ENCODE results near the gene TMEM151B. TPM values are rescaled to one million over a fixed set of nuclear protein-coding genes. Genes with fewer than 3 reads are reported as not detected.

Gene TMEM151B
- total and polyA plus RNA-seq, 9 of the 15 experiments (the other 6 are each of a cell fraction or from before 2014, with no cell fraction given) = not detected

- TF ChIP-seq, protein P1, sequence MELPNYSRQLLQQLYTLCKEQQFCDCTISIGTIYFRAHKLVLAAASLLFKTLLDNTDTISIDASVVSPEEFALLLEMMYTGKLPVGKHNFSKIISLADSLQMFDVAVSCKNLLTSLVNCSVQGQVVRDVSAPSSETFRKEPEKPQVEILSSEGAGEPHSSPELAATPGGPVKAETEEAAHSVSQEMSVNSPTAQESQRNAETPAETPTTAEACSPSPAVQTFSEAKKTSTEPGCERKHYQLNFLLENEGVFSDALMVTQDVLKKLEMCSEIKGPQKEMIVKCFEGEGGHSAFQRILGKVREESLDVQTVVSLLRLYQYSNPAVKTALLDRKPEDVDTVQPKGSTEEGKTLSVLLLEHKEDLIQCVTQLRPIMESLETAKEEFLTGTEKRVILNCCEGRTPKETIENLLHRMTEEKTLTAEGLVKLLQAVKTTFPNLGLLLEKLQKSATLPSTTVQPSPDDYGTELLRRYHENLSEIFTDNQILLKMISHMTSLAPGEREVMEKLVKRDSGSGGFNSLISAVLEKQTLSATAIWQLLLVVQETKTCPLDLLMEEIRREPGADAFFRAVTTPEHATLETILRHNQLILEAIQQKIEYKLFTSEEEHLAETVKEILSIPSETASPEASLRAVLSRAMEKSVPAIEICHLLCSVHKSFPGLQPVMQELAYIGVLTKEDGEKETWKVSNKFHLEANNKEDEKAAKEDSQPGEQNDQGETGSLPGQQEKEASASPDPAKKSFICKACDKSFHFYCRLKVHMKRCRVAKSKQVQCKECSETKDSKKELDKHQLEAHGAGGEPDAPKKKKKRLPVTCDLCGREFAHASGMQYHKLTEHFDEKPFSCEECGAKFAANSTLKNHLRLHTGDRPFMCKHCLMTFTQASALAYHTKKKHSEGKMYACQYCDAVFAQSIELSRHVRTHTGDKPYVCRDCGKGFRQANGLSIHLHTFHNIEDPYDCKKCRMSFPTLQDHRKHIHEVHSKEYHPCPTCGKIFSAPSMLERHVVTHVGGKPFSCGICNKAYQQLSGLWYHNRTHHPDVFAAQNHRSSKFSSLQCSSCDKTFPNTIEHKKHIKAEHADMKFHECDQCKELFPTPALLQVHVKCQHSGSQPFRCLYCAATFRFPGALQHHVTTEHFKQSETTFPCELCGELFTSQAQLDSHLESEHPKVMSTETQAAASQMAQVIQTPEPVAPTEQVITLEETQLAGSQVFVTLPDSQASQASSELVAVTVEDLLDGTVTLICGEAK (IDR thresholded peaks at IDR 0.05) = 0 out of 2 replicates have a peak, but pooled peaks have one; percentile 41
- TF ChIP-seq, protein P1 (CRISPR knock-in tag; IDR thresholded peaks at IDR 0.05) = no peak
- TF ChIP-seq ZNF76 (CRISPR knock-in tag; IDR thresholded peaks at IDR 0.05; ENCODE audit: borderline replicate concordance) (no peak), HDAC1 (IDR thresholded peaks at IDR 0.05) (peak in 1 of 2 experiments; percentile 38; a peak in 1 of 4 replicates), BRCA1 (IDR thresholded peaks at IDR 0.05) (no peak), BRCA1 (CRISPR knock-in tag; IDR thresholded peaks at IDR 0.05) (no peak), ESRRB (CRISPR knock-in tag; IDR thresholded peaks at IDR 0.05; ENCODE audit: borderline replicate concordance) (no peak), FOXK2 (conservative IDR thresholded peaks at IDR 0.05 in 1 of 2, IDR thresholded peaks at IDR 0.05 in 1 of 2; ENCODE audit: low read depth in 2 of 2) (peak in 1 of 2 experiments; percentile 54; a peak in 1 of 4 replicates), PTTG1 (tag; IDR thresholded peaks at IDR 0.05; ENCODE audit: low read depth) (no peak)
- TF ChIP-seq, protein P2, sequence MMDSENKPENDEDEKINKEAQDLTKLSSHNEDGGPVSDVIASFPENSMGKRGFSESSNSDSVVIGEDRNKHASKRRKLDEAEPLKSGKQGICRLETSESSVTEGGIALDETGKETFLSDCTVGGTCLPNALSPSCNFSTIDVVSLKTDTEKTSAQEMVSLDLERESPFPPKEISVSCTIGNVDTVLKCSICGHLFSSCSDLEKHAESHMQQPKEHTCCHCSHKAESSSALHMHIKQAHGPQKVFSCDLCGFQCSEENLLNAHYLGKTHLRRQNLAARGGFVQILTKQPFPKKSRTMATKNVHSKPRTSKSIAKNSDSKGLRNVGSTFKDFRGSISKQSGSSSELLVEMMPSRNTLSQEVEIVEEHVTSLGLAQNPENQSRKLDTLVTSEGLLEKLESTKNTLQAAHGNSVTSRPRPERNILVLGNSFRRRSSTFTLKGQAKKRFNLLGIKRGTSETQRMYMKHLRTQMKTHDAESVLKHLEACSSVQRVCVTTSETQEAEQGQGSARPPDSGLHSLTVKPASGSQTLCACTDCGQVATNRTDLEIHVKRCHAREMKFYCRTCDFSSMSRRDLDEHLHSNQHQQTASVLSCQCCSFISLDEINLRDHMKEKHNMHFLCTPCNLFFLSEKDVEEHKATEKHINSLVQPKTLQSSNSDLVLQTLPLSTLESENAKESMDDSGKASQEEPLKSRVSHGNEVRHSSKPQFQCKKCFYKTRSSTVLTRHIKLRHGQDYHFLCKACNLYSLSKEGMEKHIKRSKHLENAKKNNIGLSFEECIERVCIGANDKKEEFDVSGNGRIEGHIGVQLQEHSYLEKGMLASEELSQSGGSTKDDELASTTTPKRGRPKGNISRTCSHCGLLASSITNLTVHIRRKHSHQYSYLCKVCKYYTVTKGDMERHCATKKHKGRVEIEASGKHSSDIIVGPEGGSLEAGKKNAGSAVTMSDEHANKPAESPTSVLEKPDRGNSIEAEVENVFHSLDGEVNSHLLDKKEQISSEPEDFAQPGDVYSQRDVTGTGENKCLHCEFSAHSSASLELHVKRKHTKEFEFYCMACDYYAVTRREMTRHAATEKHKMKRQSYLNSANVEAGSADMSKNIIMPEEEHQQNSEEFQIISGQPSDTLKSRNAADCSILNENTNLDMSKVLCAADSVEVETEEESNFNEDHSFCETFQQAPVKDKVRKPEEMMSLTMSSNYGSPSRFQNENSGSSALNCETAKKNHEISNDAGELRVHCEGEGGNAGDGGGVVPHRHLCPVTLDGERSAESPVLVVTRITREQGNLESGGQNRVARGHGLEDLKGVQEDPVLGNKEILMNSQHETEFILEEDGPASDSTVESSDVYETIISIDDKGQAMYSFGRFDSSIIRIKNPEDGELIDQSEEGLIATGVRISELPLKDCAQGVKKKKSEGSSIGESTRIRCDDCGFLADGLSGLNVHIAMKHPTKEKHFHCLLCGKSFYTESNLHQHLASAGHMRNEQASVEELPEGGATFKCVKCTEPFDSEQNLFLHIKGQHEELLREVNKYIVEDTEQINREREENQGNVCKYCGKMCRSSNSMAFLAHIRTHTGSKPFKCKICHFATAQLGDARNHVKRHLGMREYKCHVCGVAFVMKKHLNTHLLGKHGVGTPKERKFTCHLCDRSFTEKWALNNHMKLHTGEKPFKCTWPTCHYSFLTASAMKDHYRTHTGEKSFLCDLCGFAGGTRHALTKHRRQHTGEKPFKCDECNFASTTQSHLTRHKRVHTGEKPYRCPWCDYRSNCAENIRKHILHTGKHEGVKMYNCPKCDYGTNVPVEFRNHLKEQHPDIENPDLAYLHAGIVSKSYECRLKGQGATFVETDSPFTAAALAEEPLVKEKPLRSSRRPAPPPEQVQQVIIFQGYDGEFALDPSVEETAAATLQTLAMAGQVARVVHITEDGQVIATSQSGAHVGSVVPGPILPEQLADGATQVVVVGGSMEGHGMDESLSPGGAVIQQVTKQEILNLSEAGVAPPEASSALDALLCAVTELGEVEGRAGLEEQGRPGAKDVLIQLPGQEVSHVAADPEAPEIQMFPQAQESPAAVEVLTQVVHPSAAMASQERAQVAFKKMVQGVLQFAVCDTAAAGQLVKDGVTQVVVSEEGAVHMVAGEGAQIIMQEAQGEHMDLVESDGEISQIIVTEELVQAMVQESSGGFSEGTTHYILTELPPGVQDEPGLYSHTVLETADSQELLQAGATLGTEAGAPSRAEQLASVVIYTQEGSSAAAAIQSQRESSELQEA (IDR thresholded peaks at IDR 0.05; ENCODE audit: low read depth) = no peak
These were observed 47.5 kb upstream of the TMEM151B start (continued) for GRCh38 chr6:44222486-44223318.

Measured in K562 (cell line).